ENCODE data around the gene STC2.

STC2 gene

DNA sequence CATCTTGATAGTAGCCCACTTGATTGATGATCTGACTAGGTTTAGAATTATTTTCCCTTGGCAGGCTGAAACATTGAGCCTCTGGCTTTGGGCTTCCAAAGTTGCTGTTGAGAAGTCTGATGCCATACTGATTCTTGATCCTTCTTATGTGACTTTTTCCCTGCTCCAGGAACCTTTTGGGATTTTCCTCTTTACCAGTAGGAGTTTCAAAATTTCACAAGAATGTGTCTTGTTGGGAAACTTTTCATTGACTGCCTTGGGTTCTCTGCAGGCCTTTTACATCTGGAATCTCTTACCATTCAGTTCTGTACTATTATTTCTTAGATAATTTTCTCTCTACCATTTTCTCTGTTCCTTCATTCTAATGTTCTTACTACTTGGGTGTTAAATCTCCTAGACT, 20.0 kb downstream of the STC2 start:
- no peak overlapping the region for H3K27ac ChIP-seq
- no peak for DNase-seq
- TF ChIP-seq, protein P1, sequence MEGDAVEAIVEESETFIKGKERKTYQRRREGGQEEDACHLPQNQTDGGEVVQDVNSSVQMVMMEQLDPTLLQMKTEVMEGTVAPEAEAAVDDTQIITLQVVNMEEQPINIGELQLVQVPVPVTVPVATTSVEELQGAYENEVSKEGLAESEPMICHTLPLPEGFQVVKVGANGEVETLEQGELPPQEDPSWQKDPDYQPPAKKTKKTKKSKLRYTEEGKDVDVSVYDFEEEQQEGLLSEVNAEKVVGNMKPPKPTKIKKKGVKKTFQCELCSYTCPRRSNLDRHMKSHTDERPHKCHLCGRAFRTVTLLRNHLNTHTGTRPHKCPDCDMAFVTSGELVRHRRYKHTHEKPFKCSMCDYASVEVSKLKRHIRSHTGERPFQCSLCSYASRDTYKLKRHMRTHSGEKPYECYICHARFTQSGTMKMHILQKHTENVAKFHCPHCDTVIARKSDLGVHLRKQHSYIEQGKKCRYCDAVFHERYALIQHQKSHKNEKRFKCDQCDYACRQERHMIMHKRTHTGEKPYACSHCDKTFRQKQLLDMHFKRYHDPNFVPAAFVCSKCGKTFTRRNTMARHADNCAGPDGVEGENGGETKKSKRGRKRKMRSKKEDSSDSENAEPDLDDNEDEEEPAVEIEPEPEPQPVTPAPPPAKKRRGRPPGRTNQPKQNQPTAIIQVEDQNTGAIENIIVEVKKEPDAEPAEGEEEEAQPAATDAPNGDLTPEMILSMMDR (IDR thresholded peaks at IDR 0.05; ENCODE audit: low read depth, low read length): no peak
- no peak overlapping the region for H3K4me3 ChIP-seq (ENCODE audit: low read depth, low read length)
- H3K9me3 ChIP-seq (ENCODE audit: severe bottlenecking): no peaks in the 10 kb centered on the region
- no peaks in the 10 kb centered on the region for H3K27me3 ChIP-seq (ENCODE audit: insufficient read depth, low read depth, severe bottlenecking)
- no peaks in the 10 kb centered on the region for H3K36me3 ChIP-seq

DNA sequence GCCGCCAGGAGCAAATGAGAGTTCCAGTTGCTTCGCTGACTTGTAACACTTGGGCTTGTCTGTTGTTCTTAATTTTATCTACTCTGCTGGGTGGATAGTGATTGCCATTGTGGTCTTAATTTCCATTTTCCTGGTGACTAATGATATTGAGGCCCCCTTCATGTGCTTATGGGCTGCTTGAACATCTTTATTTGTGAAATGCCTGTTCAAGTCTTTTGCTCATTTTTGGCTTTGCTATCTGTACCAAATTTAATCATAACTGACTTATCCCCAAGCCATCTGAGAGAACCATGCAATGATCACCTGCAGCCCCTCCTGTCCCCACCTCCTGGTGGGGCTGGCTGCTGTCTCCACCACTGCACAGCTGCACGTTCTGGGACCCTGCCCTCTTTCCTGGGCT, 20.5 kb downstream of the STC2 start:
- TF ChIP-seq, protein P1 (IDR thresholded peaks at IDR 0.05; ENCODE audit: low read depth, low read length): no peak
- DNase-seq: no peak
- no peaks in the 10 kb centered on the region for H3K27me3 ChIP-seq (ENCODE audit: insufficient read depth, low read depth, severe bottlenecking)

DNA sequence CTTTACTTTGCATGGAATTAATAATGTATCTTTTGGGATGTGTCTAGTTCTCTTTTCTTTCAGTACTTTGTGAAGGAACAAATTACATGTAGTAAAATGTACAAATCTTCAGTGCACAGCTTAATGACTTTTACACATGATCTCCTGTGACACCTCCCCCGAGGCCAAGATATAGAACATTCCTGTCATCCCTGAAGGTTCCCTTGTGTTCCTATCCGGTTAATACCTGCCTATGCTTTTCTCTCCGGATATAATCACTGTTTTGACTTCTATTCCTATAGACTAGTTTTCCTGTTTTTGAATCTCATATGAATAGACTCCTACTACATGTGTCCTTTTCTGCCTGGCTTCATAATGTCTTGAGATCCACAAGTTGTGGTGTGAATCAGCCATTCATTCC, 21.5 kb downstream of the STC2 start:
- Histone ChIP-seq H3K4me3 (ENCODE audit: low read depth, low read length) (no peak overlapping the region), H3K27me3 (ENCODE audit: insufficient read depth, low read depth, severe bottlenecking) (no peaks in the 10 kb centered on the region), H3K9me3 (ENCODE audit: severe bottlenecking) (no peaks in the 10 kb centered on the region), H3K36me3 (no peaks in the 10 kb centered on the region), H3K27ac (no peak overlapping the region)
- TF ChIP-seq, protein P1 (IDR thresholded peaks at IDR 0.05; ENCODE audit: low read depth, low read length): no peak
- DNase-seq: no peak

More for the DNA sequence above, 20.5 kb downstream of the STC2 start:
- H3K9me3 ChIP-seq (ENCODE audit: severe bottlenecking): no peaks in the 10 kb centered on the region
- H3K27ac ChIP-seq: no peak overlapping the region
- no peak overlapping the region for H3K4me3 ChIP-seq (ENCODE audit: low read depth, low read length)
- no peaks in the 10 kb centered on the region for H3K36me3 ChIP-seq

DNA sequence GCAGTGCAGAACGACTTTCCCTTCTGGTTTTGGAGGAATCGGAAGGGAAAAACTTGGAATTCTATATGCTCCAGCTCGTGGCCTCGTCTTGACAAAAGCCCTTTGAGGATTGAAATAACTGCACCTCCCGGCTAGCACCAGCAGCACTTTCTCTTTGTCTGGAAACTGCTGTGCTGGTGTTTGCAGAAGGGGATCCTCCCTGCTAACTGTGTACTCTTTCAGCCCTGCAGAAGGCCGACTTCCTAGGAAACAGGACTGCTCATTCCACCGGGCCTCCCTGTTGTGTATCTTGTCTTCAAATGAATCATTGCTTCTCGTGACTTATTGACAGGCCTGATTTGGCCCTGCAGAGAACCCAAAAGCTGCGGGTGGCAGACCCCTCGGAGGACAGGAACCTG, 23.6 kb downstream of the STC2 start:
- no peak for DNase-seq
- Histone ChIP-seq H3K4me3 (ENCODE audit: low read depth, low read length) (no peak overlapping the region), H3K36me3 (no peaks in the 10 kb centered on the region), H3K9me3 (ENCODE audit: severe bottlenecking) (no peaks in the 10 kb centered on the region), H3K27me3 (ENCODE audit: insufficient read depth, low read depth, severe bottlenecking) (no peaks in the 10 kb centered on the region), H3K27ac (no peak overlapping the region)
- TF ChIP-seq, protein P1 (IDR thresholded peaks at IDR 0.05; ENCODE audit: low read depth, low read length): no peak

DNA sequence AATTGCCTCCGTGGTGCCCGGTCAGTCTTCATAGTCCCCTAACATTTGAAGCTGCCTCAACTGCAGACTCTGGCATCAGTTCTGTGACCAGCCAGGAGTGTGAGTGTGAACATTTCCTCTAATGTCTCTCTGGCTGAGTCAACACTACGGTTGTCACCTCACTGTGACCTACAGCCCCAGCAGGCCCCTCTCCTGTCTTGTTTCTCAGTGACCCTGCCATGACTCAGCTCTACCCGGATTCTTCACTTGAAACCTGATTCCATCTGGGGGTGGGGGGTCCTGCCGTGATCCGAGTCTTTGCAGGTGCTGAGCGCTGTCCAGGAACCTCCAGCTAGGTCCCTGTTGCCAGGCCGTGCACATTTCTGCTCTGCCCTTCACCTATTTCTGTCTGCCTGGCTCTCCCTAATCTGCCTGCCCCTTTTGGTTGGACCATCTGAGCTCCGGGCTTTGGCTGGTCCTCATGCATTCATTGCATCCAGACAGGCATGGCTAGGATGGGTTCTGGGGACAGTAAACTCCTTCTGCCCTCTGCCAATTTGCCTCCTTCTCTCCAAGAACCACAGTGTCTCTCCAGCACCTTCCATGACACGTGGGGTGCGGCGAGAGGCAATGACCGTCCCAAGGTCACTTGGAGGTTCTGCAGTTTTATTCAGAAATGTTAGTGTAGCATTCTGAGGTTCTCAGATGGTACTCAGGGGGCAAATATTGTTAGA, 24.2 kb downstream of the STC2 start:
- Histone ChIP-seq H3K36me3 (no peaks in the 10 kb centered on the region), H3K9me3 (ENCODE audit: severe bottlenecking) (no peaks in the 10 kb centered on the region), H3K4me3 (ENCODE audit: low read depth, low read length) (no peak overlapping the region), H3K27ac (no peak overlapping the region), H3K27me3 (ENCODE audit: insufficient read depth, low read depth, severe bottlenecking) (no peaks in the 10 kb centered on the region)
- TF ChIP-seq, protein P1 (IDR thresholded peaks at IDR 0.05; ENCODE audit: low read depth, low read length): no peak
- DNase-seq: no peak
